HepG2 (cell line): ENCODE measurements around the gene FAM174C. TPM values are rescaled to one million over a fixed set of nuclear protein-coding genes. Genes with fewer than 3 reads are reported as not detected.

ENCODE experiments used
- DPF2 ChIP-seq: sonication (generic); formaldehyde crosslinking; IDR thresholded peaks from 2 replicates; pipeline ENCODE4 v1.4.0; 2020; ENCODE audit warnings: mild to moderate bottlenecking, low read depth, missing genetic modification reagents, borderline replicate concordance
- FOXK2 ChIP-seq: fragments of 450-650 bp; IDR thresholded peaks from 2 replicates; pipeline ENCODE4 v1.6.1; 2016
- HES4 ChIP-seq: sonication (generic); formaldehyde crosslinking; IDR thresholded peaks from 2 replicates; pipeline ENCODE4 v1.9.0; 2021; ENCODE audit warnings: mild to moderate bottlenecking, missing genetic modification reagents, borderline replicate concordance
- HMG20B ChIP-seq: conservative IDR thresholded peaks from 2 replicates; pipeline ENCODE4 v1.6.1; 2016; ENCODE audit warnings: missing genetic modification reagents, missing compliant biosample characterization
- HOXA5 ChIP-seq: sonication (generic); formaldehyde crosslinking; IDR thresholded peaks from 2 replicates; pipeline ENCODE4 v1.4.0; 2020; ENCODE audit warnings: missing genetic modification reagents
- IKZF1 ChIP-seq: fragments of 450-650 bp; IDR thresholded peaks from 2 replicates; pipeline ENCODE4 v1.7.1; 2016
- MED1 ChIP-seq: sonication (generic); formaldehyde crosslinking; IDR thresholded peaks from 2 replicates; pipeline ENCODE4 v1.4.0; 2020; ENCODE audit warnings: missing genetic modification reagents
- NCOA2 ChIP-seq: sonication (generic); formaldehyde crosslinking; IDR thresholded peaks from 2 replicates; pipeline ENCODE4 v1.8.0; 2022; ENCODE audit warnings: inconsistent platforms
- NFE2 ChIP-seq: sonication (generic); formaldehyde crosslinking; IDR thresholded peaks from 2 replicates; pipeline ENCODE4 v1.4.0; 2020; ENCODE audit warnings: missing genetic modification reagents
- PPARG ChIP-seq: conservative IDR thresholded peaks from 2 replicates; pipeline ENCODE4 v1.6.1; 2016; ENCODE audit warnings: missing biosample characterization, missing genetic modification reagents
- SMARCE1 ChIP-seq: fragments of 450-650 bp; IDR thresholded peaks from 2 replicates; pipeline ENCODE4 v1.6.1; 2017; ENCODE audit warnings: borderline replicate concordance
- SRSF9 ChIP-seq: fragments of 200-400 bp; formaldehyde crosslinking; IDR thresholded peaks from 2 replicates; pipeline ENCODE4 v1.6.1; 2018; ENCODE audit warnings: borderline replicate concordance, mild to moderate bottlenecking, low read depth, low read length; ENCODE audit not compliant: insufficient read depth, poor library complexity, severe bottlenecking
- TAF1 ChIP-seq: sonication (generic); formaldehyde crosslinking; IDR thresholded peaks from 2 replicates; pipeline ENCODE4 v1.4.0; 2020; ENCODE audit warnings: missing genetic modification reagents
- TBX2 ChIP-seq: sonication (generic); formaldehyde crosslinking; IDR thresholded peaks from 2 replicates; pipeline ENCODE4 v1.5.0; 2020; ENCODE audit warnings: missing genetic modification reagents, mild to moderate bottlenecking, borderline replicate concordance
- YY1 ChIP-seq: IDR thresholded peaks from 2 replicates; pipeline ENCODE4 v1.6.1; 2011; ENCODE audit warnings: low read length, low read depth, moderate library complexity, mild to moderate bottlenecking; ENCODE audit not compliant: insufficient read depth, insufficient replicate concordance
- ZBTB20 ChIP-seq: sonication (generic); formaldehyde crosslinking; IDR thresholded peaks from 2 replicates; pipeline ENCODE4 v1.8.1; 2023; ENCODE audit warnings: missing genetic modification reagents, low read depth, mild to moderate bottlenecking, borderline replicate concordance
- ZFAT ChIP-seq: sonication (generic); formaldehyde crosslinking; conservative IDR thresholded peaks from 2 replicates; pipeline ENCODE4 v1.8.1; 2023; ENCODE audit warnings: missing genetic modification reagents, inconsistent platforms
- ZFP41 ChIP-seq: sonication (generic); formaldehyde crosslinking; IDR thresholded peaks from 2 replicates; pipeline ENCODE4 v1.4.0; 2020; ENCODE audit warnings: mild to moderate bottlenecking, missing genetic modification reagents, borderline replicate concordance
- ZNF33A ChIP-seq: sonication (generic); formaldehyde crosslinking; IDR thresholded peaks from 2 replicates; pipeline ENCODE4 v1.5.1; 2020; ENCODE audit warnings: missing genetic modification reagents, mild to moderate bottlenecking, moderate library complexity, borderline replicate concordance
- ZNF407 ChIP-seq: sonication (generic); formaldehyde crosslinking; IDR thresholded peaks from one replicate; pipeline ENCODE4 v1.5.1; 2020; ENCODE audit warnings: mild to moderate bottlenecking, missing genetic modification reagents; ENCODE audit errors: not compliant biosample characterization
- ZNF629 ChIP-seq: sonication (generic); formaldehyde crosslinking; conservative IDR thresholded peaks from 2 replicates; pipeline ENCODE4 v1.5.0; 2020; ENCODE audit warnings: missing genetic modification reagents
- ZNF674 ChIP-seq: sonication (generic); formaldehyde crosslinking; IDR thresholded peaks from 2 replicates; pipeline ENCODE4 v1.5.0; 2020; ENCODE audit warnings: low read depth, mild to moderate bottlenecking, missing genetic modification reagents
- ZNF790 ChIP-seq: sonication (generic); formaldehyde crosslinking; IDR thresholded peaks from 2 replicates; pipeline ENCODE4 v1.8.0; 2022; ENCODE audit warnings: missing genetic modification reagents, mild to moderate bottlenecking, borderline replicate concordance
- polyA plus RNA-seq, 8 experiments: library from polyadenylated mRNA; depleted of rRNA in 3 of 8; stranded (reverse) in 7 of 8; unstranded in 1 of 8; fragments of >200 nt; fragmentation: Illumina TruSeq in 4 of 8; extraction: Trizol in 4 of 8; gene quantifications; 2 replicates each; pipeline versions ENCODE4 v1.2.1 to v1.2.3, GENCODE V29; 2011 to 2016; ENCODE audit warnings: low read depth in 4 of 8, missing spikeins in 1 of 8, mixed read lengths in 1 of 8; ENCODE audit not compliant: insufficient read depth in 1 of 8
- total RNA-seq, 5 experiments: library from RNA; depleted of rRNA; stranded (reverse); fragments of >200 nt; fragmentation: Illumina TruSeq; extraction: Trizol; gene quantifications; 2 replicates each; pipeline ENCODE4 v1.2.3, GENCODE V29; 2016; ENCODE audit warnings: low read depth in 1 of 5

FAM174C gene
- total and polyA plus RNA-seq, 2 of the 13 experiments (the other 11 are each of a cell fraction or from before 2014, with no cell fraction given): 19.5 to 31.3 TPM

GRCh38 chr19:1290703-1291651, 15.6 kb downstream of the FAM174C start (continued):
- TF ChIP-seq TAF1: peak; percentile 65; the same call in 1 of the 2 replicates
- TF ChIP-seq TBX2: peak; percentile 91
- peak; percentile 95 for TF ChIP-seq DPF2
- TF ChIP-seq MED1: peak; percentile 98
- TF ChIP-seq FOXK2: no peak
- no peak for TF ChIP-seq SRSF9
- no peak for TF ChIP-seq ZNF674 (CRISPR knock-in tag)
- peak; percentile 64 for TF ChIP-seq HMG20B (CRISPR knock-in tag)
- no peak for TF ChIP-seq ZNF790 (CRISPR knock-in tag)
- TF ChIP-seq NCOA2 (CRISPR knock-in tag): peak; percentile 80
- TF ChIP-seq ZBTB20 (CRISPR knock-in tag): peak; percentile 23; the same call in 1 of the 2 replicates
- TF ChIP-seq SMARCE1: no peak
- peak; percentile 89 for TF ChIP-seq PPARG
- no peak for TF ChIP-seq IKZF1
- no peak for TF ChIP-seq ZFP41 (CRISPR knock-in tag)
- no peak for TF ChIP-seq ZNF407 (CRISPR knock-in tag)
- no peak; the same call in 1 of the 2 replicates for TF ChIP-seq ZNF629
- TF ChIP-seq ZFAT (CRISPR knock-in tag): no peak
- peak; percentile 90 for TF ChIP-seq HOXA5 (CRISPR knock-in tag)
- TF ChIP-seq HES4 (CRISPR knock-in tag): peak; percentile 72
- TF ChIP-seq ZNF33A (CRISPR knock-in tag): 0 out of 2 replicates have a peak, but pooled peaks have one; percentile 62
- peak; percentile 54 for TF ChIP-seq YY1
- TF ChIP-seq NFE2 (CRISPR knock-in tag): no peak
